ELF-1 (cell line): ENCODE results near the gene SYNGR3.
"Not testable (repeated sequence)": the region's sequence is repeated elsewhere in the genome, so short reads cannot be mapped to it uniquely, and the experiment has no call there.

Experiments
- DNase-seq: peaks from one replicate; pipeline ENCODE4 v3.0.0-alpha.2; 2016; ENCODE audit warnings: low read depth, low spot score

SYNGR3 gene

GRCh38 chr16:1989209-1990100 lies at the start of gene SYNGR3:
Gene SYNGR3 (plus strand): TSS chr16:1989970. CDS start chr16:1990103, 133 bp downstream.
- DNase-seq = no peak

DNA sequence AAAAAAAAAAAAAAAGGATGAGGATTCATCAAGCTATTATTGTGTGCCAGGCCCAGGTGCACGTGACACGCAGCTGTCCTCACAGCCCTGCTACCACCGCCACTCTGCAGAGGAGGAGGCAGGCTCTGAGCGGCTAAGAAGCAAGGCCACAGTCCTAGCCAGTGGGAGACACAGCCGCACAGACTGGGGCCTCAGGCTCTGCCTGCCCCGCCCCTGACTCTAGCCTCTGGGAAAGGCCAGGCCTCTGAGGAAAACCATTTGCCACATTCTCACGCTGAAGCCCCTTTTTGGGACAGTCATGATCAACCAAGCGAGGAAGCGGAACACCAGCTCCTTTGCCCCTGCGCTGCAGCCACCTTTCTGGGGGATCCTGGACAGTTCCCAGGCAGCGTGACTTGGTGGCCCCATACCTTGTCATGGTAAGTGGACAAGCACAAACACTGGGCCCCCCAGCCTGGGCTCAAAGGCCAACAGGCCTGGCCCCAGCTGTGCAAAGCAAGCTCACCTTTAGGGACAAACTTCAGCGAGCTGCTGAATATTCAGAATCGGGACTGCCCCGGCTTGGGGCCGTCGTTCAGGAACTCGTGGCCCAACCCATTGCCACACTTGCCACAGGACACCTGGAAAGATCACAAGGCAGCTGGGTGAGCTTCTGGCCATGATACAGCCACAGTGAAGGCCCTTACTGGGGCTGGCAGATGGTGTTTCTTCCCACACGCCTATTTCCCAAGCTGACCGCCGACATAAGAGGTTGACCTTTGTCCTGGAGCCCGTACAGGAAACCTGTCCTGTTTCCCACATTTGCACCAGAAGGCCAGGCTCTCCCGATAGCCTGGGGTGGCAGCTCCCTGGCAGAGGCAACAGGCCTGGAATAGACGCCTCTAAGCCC lies 49.3 kb upstream of the SYNGR3 start:
- DNase-seq = peak; percentile 58

DNA sequence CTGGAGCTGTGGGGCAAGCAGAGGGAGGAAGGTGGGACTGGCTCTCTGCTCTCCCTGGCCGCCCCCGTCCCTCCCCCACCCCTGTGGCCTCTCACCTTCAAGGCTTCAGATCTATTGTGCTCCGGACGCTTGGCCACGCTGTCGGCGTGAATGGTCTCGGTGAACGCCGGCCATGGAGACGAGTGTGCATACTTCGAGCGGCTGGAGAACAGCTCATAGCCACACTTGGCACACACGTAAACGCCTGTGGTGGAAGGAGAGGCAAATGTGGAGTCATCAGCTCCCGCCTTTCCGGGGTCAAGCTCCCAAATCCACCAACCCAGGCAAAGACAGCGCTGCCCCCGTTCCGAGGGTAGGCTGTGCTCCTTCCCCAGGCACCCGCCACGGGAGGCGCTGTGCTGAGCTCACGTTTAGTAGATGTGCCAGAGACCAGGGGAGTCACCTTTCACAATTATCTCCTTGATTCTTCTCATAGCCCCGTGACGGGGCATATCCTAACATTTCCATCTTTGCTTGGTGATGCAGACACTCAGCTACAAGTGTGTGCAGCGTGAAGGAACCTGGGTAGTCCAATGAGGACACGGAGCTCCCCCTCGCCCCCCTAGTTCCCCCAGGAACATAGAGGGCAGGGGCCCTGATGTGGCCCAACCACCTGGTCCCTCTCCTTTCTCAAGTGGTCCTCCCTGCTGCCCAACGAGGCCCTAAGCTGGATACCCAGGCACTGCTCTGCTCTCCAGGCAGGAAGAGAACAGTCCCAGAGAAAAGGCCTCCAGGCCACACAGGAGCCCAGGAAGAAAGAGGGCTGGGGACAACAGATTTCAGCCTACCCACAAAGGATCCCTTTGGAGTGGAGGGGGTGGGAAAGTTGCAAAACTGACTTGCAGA lies 48.4 kb upstream of the SYNGR3 start:
- peak; percentile 80 for DNase-seq

- DNase-seq = peak; percentile 56
These were observed 47.5 kb upstream of the SYNGR3 start for GRCh38 chr16:1942047-1942809.

GRCh38 chr16:1942810-1943726 lies 46.7 kb upstream of the SYNGR3 start, which contains the start of gene MSRB1:
Gene MSRB1 (minus strand): TSS chr16:1943199. CDS start chr16:1943156, 43 bp downstream.
- DNase-seq = peak; percentile 98

DNA sequence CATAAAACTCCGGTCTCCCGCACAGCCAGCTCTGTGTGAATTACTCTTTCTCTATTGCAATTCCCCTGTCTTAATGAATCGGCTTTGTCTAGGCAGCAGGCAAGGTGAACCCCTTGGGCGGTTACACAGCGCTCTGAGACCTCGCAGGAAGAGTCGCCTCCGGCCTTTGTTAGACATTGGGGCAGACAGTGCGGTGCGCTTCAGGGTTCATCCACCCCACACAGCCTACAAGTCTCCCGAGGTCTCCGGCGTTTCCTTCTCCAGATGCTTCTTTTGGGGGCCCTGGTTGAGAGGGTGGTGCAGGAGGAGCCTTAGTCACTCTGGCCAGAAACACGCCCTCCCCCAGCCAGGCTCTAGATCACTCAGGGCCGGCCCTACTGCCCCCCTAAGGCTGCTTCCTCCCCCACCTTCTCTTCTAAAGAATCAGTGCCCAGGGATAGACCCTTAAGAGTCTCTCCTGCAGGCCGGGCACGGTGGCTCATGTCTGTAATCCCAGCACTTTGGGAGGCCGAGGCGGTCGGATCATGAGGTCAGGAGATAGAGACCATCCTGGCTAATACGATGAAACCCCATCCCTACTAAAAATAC lies 45.1 kb upstream of the SYNGR3 start:
- DNase-seq = no peak

- no peak for DNase-seq
These were observed 44.0 kb upstream of the SYNGR3 start for GRCh38 chr16:1945559-1946391.

GRCh38 chr16:1946495-1947368 lies 43.0 kb upstream of the SYNGR3 start:
- DNase-seq = no peak

- no peak for DNase-seq
These were observed 42.5 kb upstream of the SYNGR3 start for GRCh38 chr16:1947369-1947670.

- DNase-seq = no peak
These were observed 40.3 kb upstream of the SYNGR3 start for GRCh38 chr16:1949507-1949906.

DNA sequence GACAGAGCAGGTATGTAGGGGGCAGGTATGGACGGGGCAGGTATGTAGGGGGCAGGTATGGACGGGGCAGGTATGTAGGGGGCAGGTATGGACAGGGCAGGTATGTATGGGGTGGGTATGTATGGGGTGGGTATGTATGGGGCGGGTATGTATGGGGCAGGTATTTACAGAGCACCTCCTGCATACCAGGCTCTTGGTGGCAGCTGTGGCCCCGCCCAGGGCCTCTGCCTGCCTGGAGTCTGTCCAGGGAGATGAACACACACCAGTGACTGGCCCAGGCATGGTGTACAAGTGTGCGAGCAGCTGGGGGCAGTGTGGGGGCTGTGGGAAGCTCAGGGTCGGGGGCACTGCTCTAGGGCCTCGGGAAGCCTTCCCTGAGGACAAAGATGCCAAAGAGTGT lies 39.7 kb upstream of the SYNGR3 start:
- DNase-seq = no peak

DNA sequence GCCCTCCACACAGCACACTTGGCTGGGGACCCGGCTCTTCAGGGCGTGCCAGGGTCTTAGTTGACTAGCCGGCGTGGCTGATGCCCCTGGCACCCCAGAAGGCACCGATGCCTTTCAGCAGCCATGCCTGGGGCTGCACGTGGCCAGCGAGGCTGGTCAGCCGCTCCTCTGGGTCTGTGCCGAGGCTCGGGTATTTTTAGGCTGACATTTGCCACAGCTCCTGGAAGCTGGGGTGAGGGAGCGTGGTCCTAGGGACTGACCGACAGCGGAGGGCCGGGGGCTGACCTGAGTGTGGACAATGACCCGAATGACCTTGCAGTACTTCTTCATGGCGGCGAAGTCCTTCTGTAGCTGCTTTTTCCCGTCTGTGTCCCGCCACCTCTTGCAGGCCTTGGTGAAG lies 39.2 kb upstream of the SYNGR3 start:
- no peak for DNase-seq

- no peak for DNase-seq
These were observed 36.0 kb upstream of the SYNGR3 start for GRCh38 chr16:1953734-1954133.

DNA sequence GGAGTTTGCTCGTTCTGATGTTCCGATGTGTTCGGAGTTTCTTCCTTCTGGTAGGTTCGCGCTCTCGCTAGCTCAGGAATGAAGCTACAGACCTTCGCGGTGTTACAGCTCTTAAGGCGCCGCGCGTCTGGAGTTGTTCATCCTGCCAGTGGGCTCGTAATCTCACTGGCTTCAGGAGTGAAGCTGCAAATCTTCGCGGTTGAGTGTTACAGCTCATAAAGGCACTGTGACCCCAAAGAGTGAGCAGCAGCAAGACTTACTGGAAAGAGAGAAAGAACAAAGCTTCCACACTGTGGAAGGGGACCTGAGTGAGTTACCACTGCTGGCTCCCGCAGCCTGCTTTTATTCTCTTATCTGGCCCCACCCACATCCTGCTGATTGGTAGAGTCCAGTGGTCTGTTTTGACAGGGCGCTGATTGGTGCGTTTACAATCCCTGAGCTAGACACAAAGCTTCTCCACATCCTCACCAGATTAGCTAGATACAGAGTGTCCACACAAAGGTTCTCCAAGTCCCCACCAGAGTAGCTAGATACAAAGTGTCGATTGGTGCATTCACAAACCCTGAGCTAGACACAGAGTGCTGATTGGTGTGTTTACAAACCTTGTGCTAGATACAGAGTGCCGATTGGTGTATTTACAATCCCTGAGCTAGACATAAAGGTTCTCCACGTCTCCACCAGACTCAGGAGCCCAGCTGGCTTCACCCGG lies 32.2 kb upstream of the SYNGR3 start:
- not testable (repeated sequence) for DNase-seq

DNA sequence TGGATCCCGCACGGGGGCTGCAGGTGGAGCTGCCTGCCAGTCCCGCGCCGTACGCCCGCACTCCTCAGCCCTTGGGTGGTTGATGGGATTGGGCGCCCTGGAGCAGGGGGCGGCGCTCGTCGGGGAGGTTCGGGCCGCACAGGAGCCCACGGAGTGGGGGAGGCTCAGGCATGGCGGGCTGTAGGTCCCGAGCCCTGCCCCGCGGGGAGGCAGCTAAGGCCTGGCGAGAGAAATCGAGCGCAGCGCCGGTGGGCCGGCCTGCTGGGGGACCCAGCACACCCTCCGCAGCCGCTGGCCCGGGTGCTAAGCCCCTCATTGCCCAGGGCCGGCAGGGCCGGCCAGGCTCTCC lies 31.7 kb upstream of the SYNGR3 start:
- not testable (repeated sequence) for DNase-seq

- DNase-seq = peak; percentile 14
These were observed 31.0 kb upstream of the SYNGR3 start for GRCh38 chr16:1958715-1959268.
